ENCODE measurements around the gene ZNF837.

Gene ZNF837

GRCh38 chr19:58387338-58388174 lies 6.7 kb upstream of the ZNF837 start:
- H3K4me3 ChIP-seq = peak overlapping the region; percentile 98
- no peak for TF ChIP-seq CTCF (IDR thresholded peaks at IDR 0.05)
- peak overlapping the region; percentile 94 to 99 for H3K27ac ChIP-seq
- DNase-seq (ENCODE audit: low spot score) = no peak

- peak; percentile 97 for DNase-seq (ENCODE audit: low spot score)
- Histone ChIP-seq H3K4me3 (peak within 1 kb of the TSS; percentile 98), H3K27ac (peak within 1 kb of the TSS; percentile 94 to 99)
- no peak for TF ChIP-seq CTCF (IDR thresholded peaks at IDR 0.05)
Observed at GRCh38 chr19:58386576-58387337, 5.9 kb upstream of the ZNF837 start, which contains the start of gene RPS5. RPS5 (plus strand) TSS chr19:58387269; CDS start chr19:58388138, 869 bp downstream.

GRCh38 chr19:58385891-58386575 lies 5.2 kb upstream of the ZNF837 start:
- H3K27ac ChIP-seq = peak overlapping the region; percentile 94 to 99
- no peak for TF ChIP-seq CTCF (IDR thresholded peaks at IDR 0.05)
- peak overlapping the region; percentile 98 for H3K4me3 ChIP-seq
- no peak for DNase-seq (ENCODE audit: low spot score)

GRCh38 chr19:58385313-58385890 lies 4.6 kb upstream of the ZNF837 start:
- no peak for TF ChIP-seq CTCF (IDR thresholded peaks at IDR 0.05)
- DNase-seq (ENCODE audit: low spot score) = no peak
- H3K27ac ChIP-seq = peak overlapping the region; percentile 94 to 99
- peak overlapping the region; percentile 98 for H3K4me3 ChIP-seq

GRCh38 chr19:58382997-58383603 lies 2.3 kb upstream of the ZNF837 start:
- no peak for DNase-seq (ENCODE audit: low spot score)
- Histone ChIP-seq H3K27ac (no peak overlapping the region), H3K4me3 (no peak overlapping the region)
- TF ChIP-seq CTCF (IDR thresholded peaks at IDR 0.05) = no peak

GRCh38 chr19:58381460-58382212 lies 806 bp upstream of the ZNF837 start:
- H3K27ac ChIP-seq = peak overlapping the region; percentile 74 to 97
- DNase-seq (ENCODE audit: low spot score) = no peak
- no peak for TF ChIP-seq CTCF (IDR thresholded peaks at IDR 0.05)
- H3K4me3 ChIP-seq = peak overlapping the region; percentile 91

Measured in coronary artery (tissue), 2 donors.